HG02973 (cell line): ENCODE results near the gene NPTX1.
"Not testable (repeated sequence)": the region's sequence is repeated elsewhere in the genome, so short reads cannot be mapped to it uniquely, and the experiment has no call there.

Experiments used
- ATAC-seq: cut with Tn5 transposase; IDR thresholded peaks from one replicate; pipeline ENCODE4 v1.9.1; 2021; ENCODE audit warnings: moderate library complexity; ENCODE audit not compliant: unreplicated experiment

NPTX1 gene, protein sequence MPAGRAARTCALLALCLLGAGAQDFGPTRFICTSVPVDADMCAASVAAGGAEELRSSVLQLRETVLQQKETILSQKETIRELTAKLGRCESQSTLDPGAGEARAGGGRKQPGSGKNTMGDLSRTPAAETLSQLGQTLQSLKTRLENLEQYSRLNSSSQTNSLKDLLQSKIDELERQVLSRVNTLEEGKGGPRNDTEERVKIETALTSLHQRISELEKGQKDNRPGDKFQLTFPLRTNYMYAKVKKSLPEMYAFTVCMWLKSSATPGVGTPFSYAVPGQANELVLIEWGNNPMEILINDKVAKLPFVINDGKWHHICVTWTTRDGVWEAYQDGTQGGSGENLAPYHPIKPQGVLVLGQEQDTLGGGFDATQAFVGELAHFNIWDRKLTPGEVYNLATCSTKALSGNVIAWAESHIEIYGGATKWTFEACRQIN

DNA sequence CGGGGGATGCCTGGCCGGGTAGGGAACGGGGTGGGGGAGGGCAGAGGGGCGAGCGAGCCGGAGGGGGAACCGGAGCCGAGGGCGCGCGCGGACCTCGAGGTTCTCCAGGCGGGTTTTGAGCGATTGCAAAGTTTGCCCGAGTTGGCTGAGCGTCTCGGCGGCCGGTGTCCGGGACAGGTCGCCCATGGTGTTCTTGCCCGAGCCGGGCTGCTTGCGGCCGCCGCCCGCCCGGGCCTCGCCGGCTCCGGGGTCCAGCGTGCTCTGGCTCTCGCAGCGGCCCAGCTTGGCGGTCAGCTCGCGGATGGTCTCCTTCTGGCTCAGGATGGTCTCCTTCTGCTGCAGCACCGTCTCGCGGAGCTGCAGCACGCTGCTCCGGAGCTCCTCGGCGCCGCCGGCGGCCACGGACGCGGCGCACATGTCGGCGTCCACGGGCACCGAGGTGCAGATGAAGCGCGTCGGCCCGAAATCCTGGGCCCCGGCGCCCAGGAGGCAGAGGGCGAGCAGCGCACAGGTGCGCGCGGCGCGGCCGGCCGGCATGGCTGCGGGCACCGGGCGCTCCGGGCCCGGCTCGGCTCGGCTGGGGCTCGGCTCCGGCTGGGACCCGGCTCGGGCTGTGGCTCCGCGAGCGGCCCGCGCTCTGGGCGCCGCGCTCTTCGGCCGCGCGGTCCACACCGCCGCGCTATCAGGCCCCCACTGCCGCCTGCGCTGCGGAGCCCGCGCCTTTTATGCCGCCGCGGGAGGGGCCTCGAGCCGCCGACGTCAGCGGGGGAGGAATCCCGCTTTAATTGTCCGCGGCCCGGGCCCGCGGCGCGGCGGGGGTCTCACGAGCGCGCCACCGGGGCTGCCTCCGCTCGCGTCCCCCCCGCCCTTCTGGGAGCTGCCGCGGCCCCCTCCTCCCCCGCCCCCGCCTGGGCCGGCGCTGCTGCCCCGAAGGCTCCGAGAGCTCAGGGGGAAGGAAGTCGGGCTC, at the start of gene NPTX1:
NPTX1 (minus strand) TSS at position 698 of the 967 bp plus-strand sequence; CDS start at position 537, 161 bp downstream.
- no peak for ATAC-seq

DNA sequence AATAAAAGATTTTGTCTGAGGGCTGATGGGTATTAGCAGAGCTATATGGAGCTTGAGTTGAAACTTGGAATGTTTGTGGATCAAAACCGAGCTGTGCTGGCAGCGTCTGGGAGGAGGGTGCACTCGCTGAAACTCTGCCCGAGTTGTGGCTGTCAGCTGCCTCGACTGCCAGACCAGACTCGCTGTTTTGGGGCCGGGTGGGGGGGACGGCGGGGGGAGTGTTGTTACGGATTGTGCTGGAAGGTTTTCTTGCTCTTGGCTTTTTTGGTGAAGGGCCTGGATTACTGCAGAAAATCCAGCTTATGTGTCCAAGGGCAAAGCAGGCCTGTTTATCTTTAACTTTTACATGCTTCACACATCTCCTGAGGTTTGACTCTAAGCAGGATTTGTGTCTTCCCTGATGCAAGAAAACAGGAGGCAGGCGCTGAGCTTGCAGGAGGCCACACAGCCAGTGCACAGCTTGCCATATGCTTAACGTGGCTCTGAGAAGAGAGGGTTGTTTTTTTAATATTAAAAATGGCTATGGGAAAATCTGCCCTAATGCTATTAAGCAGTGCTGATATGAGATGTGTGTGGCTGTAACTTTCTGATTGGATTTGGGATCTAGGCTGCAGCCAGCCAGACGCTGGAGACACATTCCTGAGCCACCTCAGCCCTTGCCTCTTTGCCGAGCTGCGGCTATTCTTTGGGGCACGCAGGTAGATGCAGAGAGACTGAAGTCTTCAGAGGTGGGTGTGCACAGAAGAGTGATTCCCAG, 47.7 kb upstream of the NPTX1 start:
- ATAC-seq = no peak

DNA sequence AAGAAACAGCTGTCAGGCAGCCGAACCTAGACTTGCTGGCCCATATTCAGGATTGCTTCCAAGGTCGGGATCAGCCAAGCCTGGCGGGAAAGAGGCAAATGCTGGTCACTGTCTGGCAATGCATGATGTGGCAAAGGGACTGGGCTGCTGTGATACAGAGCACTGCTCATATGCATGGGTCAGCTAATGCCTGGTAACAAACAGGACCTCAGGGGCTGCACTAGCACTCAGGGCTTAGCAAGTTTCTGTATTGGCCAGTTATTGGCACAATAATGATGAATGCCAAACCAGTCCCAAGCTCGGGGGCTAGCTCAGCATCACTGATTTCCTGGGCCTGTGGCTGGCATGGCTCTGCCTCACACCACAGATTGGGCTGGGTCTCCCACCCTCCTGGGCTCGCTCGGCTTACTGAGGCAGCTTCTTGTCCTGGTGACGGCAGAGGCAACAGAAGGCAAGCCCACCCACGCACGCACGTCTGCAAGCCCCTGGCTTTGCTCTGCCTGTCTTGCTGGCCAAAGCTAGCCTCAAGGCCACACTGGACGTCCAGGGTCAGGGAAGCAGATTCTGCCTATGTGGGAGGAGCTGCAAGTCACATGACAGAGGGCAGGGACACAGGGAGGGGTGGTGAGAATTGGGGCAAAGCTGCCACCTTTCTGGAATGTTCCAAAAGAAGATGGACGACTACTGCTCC, 46.8 kb upstream of the NPTX1 start:
- no peak for ATAC-seq

DNA sequence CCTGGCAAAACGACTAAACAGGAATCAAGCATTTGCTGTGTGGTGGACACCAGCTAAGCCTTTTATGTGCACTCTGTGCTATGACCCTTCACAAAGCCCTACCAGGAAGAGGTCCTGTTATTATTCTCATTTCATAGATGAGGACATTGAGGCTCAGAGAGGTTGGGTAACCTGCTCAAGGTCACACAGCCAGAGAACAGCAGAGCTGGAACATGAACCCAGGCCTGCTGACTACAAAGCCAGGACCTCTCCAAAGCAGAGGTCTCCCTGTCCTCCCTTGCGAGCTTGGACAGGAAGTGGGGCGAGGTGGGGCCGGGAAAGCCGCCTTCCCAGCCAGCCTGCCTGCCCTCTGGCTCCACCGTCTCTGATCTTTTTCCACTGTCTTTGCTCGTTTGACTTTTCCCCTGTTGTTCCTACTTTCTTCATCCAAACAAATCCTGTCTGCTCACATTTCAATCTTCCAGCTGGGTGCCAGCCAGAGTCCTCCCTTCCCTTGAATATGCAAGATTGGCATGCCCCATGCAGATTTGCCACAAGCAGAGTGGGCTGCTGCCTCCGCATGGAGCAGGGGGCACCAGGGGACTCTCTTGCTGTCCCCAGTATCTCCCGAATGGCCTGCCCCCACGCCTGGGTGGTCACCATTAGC, 44.5 kb upstream of the NPTX1 start:
- no peak for ATAC-seq

DNA sequence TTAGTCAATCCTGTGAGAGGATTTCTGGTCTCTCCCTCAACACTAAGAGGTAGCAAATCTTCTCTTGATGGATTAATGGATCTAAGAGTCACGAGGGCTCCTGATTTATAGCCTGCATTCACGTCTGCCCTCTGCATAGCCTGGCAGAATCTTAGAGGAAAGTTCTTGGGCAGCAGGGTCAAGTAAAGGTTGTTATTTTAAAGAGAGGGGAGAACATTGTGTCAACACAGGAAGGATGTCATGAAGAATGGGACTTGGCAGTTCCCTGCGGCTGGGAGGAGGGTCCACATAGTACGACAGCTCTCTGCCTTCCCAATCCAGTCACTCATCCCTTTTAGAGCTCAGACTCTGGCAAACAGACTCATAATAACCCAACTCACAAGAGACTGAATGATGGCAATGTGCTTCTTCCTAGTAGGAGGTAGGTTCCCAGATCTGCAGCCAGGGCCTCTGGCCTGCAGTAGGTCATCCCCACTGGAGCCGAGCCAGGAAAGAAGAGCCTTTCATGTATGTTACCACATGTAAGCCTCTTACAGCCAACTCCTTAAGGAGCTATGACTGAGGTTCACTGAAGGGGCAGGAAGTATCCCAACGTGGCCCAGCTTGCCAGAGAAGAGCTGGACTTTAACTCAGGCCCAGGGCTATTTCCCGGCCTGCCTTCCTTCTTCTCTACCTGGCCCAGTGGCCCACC, 42.8 kb upstream of the NPTX1 start:
- ATAC-seq = no peak

DNA sequence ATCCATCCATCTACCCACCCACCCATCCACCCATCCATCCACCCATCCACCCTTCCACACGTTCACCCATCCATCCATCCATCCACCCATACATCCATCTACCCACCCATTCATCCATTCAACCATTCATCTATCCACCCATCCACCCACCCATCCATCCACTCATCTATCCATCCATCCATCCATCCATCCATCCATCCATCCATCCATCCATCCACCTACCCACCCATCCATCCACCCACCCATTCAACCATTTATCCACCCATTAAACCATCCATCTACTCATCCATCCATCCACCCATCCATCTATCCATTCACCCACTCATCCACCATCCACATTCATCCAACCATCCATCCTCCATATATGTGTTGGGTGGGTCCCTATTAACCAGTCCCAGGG, 42.0 kb upstream of the NPTX1 start:
- no peak for ATAC-seq

DNA sequence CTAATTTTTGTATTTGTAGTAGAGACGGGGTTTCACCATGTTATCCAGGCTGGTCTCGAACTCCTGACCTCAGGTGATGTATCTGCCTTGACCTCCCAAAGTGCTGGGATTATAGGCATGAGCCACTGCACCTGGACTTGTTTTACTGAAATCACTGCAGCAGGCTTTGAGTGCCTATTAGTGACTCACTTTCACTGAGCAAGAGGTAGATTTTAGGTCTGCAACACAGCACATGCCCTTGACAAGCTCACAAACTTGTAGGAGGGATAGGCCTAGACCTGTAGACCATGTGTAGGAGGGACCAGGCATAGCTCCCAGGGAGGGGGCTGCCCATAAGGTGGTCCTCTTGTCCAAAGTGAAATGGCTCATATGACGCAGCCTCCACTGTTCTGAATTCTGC, 41.2 kb upstream of the NPTX1 start:
- ATAC-seq = no peak

DNA sequence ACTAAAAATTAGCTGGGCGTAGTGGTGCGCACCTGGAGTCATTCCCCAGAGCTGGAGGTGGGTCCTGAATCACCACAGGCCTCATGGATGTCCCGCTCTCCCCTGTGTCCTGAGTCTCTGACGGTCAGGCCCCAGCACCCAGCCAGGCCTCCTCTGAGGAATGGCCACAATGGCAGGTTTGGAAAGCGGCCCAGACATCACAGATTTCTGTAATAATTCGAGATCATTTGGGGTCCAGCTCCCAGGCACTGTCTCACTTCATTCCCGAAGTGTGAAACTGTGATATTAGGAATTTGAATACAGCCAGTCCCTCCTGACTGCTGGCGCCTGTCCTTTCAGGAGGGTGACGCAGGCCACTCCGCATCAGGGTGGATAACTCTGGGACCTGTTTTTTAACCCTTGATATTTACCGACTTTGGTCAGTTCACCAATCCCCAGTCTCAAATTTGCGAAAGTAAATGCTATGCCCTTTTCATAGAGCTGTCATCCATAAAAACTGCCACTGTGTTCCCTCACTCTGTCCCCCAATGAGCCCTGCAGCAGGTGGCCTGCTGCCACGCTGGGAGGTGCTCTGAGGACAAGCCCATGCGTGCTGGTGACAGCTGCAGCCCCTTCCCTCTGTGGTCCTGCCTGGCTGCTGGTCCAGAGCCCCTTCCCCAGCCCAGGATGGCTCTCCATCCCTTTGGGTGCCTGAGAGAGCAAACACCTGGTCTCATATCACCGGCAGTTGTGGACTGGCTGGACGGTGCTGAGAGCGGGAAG, 39.9 kb upstream of the NPTX1 start:
- no peak for ATAC-seq

DNA sequence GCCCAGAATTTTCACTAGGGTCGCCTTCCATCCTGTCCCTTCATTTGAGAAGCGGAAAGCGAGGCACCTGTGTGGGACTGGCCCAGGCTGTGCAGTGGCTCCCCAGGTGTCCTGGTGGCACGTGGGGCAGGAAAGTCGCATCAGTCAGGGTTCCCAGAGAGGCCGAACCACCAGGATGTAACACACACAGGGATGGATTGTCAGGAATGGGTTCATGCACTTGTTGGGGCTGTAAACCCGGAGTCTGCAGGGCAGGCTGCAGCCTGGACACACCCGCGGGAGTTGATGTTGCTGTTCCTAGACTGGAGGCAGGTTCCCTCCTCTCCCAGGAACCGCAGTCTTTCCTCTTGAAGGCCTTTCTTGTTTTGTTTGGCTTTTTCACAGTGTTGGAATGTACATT, 37.5 kb upstream of the NPTX1 start:
- no peak for ATAC-seq

DNA sequence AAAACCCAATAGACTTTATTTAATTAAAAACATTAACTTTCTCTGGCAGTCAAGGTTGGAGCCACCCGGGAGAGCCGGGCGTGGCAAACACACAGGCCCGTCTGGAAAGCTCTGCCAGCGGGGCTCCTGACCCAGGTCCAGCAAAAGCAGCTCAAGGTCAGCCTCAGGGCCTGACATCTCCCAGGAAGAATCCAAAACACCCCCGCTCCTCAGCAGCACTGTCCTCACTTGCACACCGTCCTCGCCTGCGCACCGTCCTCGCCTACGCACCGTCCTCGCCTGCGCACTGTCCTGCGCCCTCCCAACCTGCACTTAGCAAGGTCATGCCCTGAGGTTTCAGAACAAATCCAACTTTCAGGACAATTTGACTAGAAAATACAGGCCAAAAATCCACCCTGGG, 36.8 kb upstream of the NPTX1 start:
- no peak for ATAC-seq

DNA sequence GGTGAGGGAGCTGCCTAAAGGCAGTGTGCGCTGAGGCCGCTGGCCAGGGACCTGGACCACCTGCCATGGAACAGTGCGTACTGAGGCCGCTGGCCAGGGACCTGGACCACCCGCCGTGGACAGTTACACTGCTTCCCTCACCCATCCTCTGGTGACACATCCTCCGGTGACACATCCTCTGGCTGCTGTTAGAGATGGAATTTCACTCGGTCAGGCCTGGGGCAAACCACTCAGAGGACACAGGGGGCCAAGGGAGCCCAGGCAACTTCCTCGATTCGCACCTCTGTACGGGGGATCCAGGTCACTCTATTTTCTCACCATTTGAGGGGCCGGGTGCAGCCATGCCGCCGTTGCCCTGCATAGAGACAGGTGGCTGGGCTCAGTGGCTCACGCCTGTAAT, 35.8 kb upstream of the NPTX1 start:
- ATAC-seq = no peak

DNA sequence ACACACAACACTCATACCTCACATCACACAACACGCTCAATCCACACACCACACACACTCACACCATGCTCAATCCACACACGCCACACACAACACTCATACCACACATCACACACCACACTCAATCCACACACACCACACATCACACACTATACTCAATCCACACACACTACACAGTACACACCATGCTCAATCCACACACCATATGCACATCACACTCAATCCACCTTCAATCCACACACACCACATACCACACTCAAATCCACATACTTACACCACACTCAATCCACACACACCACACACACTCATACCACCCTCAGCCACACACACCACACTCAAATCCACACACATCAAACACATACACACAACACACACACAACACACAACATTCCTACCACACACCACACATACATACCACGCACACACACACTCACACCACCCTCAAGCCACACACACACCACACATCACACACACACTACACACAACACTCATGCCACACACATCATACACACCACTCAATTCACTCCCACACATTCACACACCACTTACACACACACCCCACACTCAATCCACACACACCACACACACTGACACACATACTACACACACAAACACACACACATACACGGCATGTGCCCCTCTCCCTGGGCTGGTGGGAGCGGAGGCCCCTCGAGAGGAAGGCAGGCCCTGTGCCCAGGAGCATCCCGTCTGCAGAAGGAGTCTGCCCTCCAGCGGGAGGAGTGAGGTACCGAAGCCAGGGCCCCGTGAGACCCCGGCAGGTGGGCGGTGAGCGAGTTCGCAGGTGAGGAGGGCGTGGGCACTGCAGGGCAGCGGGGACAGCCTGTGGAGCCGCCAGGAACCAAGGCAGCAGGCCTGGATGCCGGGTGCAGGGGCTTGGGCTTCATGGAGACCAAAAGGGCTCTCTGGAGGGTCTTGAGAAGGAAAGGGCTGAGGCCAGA, 35.1 kb upstream of the NPTX1 start:
- no peak for ATAC-seq

DNA sequence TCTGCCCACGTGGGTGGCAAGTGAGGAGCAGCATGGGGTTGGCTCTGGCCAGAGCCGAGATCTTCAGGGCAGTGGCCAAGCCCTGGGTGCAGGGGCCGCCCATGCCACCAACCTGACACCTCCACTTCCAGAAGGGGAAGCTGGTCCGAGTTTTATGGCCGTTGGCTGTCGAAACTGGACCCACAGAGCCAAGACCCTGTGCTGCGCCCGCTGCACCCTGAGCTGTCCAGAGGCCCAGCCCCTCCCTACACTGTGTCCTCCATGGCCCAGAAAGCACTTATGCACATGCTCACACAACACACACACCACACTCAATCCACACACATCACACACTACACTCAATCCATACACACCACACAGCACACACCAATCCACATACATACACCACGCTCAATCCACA, 34.4 kb upstream of the NPTX1 start:
- no peak for ATAC-seq

DNA sequence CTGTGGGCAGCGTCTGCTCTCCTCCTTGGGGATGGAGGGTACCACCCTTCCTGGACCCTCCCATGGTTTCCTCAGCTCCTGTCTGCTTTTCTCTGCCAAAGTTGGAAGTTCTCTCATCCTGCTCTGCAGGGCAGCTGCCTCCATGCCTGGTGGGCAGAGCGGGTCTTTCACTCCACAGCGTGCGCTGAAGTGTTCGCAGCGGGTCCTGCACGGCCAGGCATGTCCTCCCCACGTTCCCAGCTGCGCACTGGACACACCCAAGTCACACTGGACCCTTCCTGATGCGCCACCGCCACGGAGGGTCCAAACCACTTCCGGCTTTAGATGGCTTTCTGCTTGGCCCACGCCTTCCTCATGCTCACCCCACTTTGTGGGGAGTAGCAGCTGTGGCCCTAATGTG, 33.7 kb upstream of the NPTX1 start:
- no peak for ATAC-seq

DNA sequence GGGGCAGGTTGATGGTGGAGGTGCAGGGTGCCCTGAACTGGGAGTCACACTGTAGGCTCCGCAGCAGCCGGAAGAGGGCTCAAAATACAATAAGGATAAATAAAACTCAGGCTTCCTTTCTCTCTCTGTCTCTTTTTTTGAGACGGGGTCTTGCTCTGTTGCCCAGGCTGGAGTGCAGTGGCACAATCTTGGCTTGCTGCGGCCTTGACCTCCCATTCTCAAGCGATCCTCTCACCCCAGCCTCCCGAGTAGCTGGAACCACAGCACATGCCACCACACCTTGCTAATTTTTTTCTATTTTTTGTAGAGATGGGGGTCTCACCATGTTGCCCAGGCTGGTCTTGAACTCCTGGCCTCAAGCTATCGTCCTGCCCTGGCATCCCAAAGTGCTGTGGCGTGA, 32.9 kb upstream of the NPTX1 start:
- ATAC-seq = no peak

DNA sequence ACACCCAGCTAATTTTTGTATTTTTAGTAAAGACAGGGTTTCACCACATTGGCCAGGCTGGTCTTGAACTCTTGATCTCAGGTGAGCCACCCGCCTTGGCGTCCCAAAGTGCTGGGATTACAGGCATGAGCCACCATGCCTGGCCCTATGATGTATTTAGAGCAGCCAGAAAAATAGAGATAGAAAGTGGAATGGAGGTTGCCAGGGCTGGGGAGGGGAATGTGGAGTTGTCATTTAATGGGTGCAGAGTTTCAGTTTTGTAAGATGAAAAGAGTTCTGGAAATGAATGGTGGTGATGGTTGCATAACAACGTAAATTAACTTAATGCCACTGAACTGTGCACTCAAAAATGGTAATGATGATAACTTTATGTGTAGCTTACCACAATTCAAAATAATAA, 31.6 kb upstream of the NPTX1 start:
- ATAC-seq = no peak

DNA sequence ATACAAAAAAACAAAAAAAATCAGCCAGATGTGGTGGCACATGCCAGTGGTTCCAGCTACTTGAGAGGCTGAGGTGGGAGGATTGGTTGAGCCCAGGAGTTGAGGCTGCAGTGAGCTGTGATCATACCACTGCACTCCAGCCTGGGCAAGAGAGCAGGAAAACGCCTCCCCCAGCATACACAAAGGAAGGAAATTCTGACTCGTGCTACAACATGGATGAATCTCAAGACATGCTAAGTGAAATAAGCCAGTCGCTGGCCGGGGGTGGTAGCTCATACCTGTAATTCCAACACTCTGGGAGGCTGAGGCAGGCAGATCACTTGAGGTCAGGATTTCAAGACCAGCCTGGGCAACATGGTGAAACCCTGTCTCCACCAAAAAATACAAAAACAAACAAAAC, 30.8 kb upstream of the NPTX1 start:
- not testable (repeated sequence) for ATAC-seq
